K562 (cell line): ENCODE data around the gene EPHB6. TPM values are rescaled to one million over a fixed set of nuclear protein-coding genes. Genes with fewer than 3 reads are reported as not detected.

Source experiments
- BMI1 ChIP-seq: fragments of 150-350 bp; IDR thresholded peaks from 2 replicates; pipeline ENCODE4 v1.6.1; 2014; ENCODE audit warnings: low read length
- ELF4 ChIP-seq: fragments of 450-650 bp; formaldehyde crosslinking; IDR thresholded peaks from 2 replicates; pipeline ENCODE4 v1.4.0; 2022; ENCODE audit warnings: missing genetic modification characterization
- ETV1 ChIP-seq: fragments of 450-650 bp; conservative IDR thresholded peaks from 2 replicates; pipeline ENCODE4 v1.6.1; 2016; ENCODE audit warnings: missing genetic modification characterization, control low read depth, low read depth, missing compliant biosample characterization
- FOSL1 ChIP-seq: fragments of 200-800 bp; sonication (Bioruptor generic); conservative IDR thresholded peaks from 2 replicates; pipeline ENCODE4 v1.6.1; 2016; ENCODE audit warnings: missing genetic modification characterization, missing compliant biosample characterization
- HINFP ChIP-seq: fragments of 450-650 bp; conservative IDR thresholded peaks from 2 replicates; pipeline ENCODE4 v1.6.1; 2016; ENCODE audit warnings: missing genetic modification characterization, low read depth, mild to moderate bottlenecking, control low read depth, missing compliant biosample characterization
- HSF4 ChIP-seq: fragments of 250-450 bp; sonication (Bioruptor Pico); IDR thresholded peaks from 2 replicates; pipeline ENCODE4 v2.1.2; 2022; ENCODE audit warnings: mild to moderate bottlenecking, moderate library complexity, borderline replicate concordance
- RNF2 ChIP-seq: sonication (generic); IDR thresholded peaks from 2 replicates; pipeline ENCODE4 v1.6.1; 2016
- SMARCA4 ChIP-seq: fragments of 450-650 bp; IDR thresholded peaks from 2 replicates; pipeline ENCODE4 v1.6.1; 2016
- SOX6 ChIP-seq: fragments of 450-650 bp; IDR thresholded peaks from 2 replicates; pipeline ENCODE4 v1.6.1; 2014; ENCODE audit warnings: mild to moderate bottlenecking
- SREBF2 ChIP-seq: sonication (generic); formaldehyde crosslinking; IDR thresholded peaks from 2 replicates; pipeline ENCODE4 v1.4.0; 2020; ENCODE audit warnings: mild to moderate bottlenecking, missing genetic modification reagents
- TCF3 ChIP-seq: sonication (generic); formaldehyde crosslinking; IDR thresholded peaks from 2 replicates; pipeline ENCODE4 v1.4.0; 2020; ENCODE audit warnings: mild to moderate bottlenecking, missing genetic modification reagents
- ZNF347 ChIP-seq: fragments of 450-650 bp; formaldehyde crosslinking; IDR thresholded peaks from 2 replicates; pipeline ENCODE4 v1.4.0; 2020; ENCODE audit warnings: low read depth, mild to moderate bottlenecking, moderate library complexity
- ZNF609 ChIP-seq: sonication (generic); formaldehyde crosslinking; IDR thresholded peaks from 2 replicates; pipeline ENCODE4 v1.8.1; 2023; ENCODE audit warnings: missing genetic modification reagents, mild to moderate bottlenecking, borderline replicate concordance
- polyA plus RNA-seq, 8 experiments: library from polyadenylated mRNA; depleted of rRNA in 4 of 8; stranded (reverse) in 5 of 8; unstranded in 3 of 8; fragments of >200 nt; fragmentation: Nextera tagmentation in 2 of 8; fragmentation: Illumina TruSeq in 1 of 8; extraction: Ambion mirVana in 2 of 8; extraction: Trizol in 1 of 8; gene quantifications; 2 replicates each; pipeline versions ENCODE4 v1.2.1 to v1.2.3, GENCODE V29; 2011 to 2014; ENCODE audit warnings: inconsistent platforms in 1 of 8, missing spikeins in 1 of 8
- total RNA-seq, 7 experiments: library from RNA; depleted of rRNA in 6 of 7; stranded (reverse); fragments of >200 nt in 6 of 7; fragmentation: Illumina TruSeq in 2 of 7; extraction: Trizol in 2 of 7; gene quantifications; 2 replicates each; pipeline versions ENCODE4 v1.2.1 to v1.2.3, GENCODE V29; 2011 to 2021; ENCODE audit warnings: low replicate concordance in 1 of 7
- TF ChIP-seq, protein P1 (sequence below), 3 experiments: IDR thresholded peaks in 2 of 3; conservative IDR thresholded peaks in 1 of 3; 2 replicates each; pipeline ENCODE4 v1.5.1; 2011 to 2012; ENCODE audit warnings: low read length in 3 of 3, mild to moderate bottlenecking in 3 of 3, control low read depth in 2 of 3, improper control_type of control experiment in 1 of 3, inconsistent platforms in 1 of 3, low read depth in 1 of 3, mixed read lengths in 1 of 3, moderate library complexity in 1 of 3; ENCODE audit not compliant: insufficient read depth in 2 of 3
- TF ChIP-seq, protein P2 (sequence below), 3 experiments: fragments of 200-800 bp in 1 of 3; fragments of 250-450 bp in 1 of 3; fragments of 450-650 bp in 1 of 3; sonication (Bioruptor Pico) in 1 of 3; sonication (Bioruptor generic) in 1 of 3; formaldehyde crosslinking in 1 of 3; IDR thresholded peaks; 2 replicates each; pipeline versions ENCODE4 v1.6.1 to v1.8.0; 2016 to 2022; ENCODE audit warnings: mild to moderate bottlenecking in 2 of 3, missing genetic modification characterization in 2 of 3, missing compliant biosample characterization in 1 of 3, moderate library complexity in 1 of 3

Gene EPHB6
- total and polyA plus RNA-seq, 9 of the 15 experiments (the other 6 are each of a cell fraction or from before 2014, with no cell fraction given): 1.4 to 123 (median 7.6) TPM

- TF ChIP-seq ZNF609 (CRISPR knock-in tag): no peak
- TF ChIP-seq, protein P1, sequence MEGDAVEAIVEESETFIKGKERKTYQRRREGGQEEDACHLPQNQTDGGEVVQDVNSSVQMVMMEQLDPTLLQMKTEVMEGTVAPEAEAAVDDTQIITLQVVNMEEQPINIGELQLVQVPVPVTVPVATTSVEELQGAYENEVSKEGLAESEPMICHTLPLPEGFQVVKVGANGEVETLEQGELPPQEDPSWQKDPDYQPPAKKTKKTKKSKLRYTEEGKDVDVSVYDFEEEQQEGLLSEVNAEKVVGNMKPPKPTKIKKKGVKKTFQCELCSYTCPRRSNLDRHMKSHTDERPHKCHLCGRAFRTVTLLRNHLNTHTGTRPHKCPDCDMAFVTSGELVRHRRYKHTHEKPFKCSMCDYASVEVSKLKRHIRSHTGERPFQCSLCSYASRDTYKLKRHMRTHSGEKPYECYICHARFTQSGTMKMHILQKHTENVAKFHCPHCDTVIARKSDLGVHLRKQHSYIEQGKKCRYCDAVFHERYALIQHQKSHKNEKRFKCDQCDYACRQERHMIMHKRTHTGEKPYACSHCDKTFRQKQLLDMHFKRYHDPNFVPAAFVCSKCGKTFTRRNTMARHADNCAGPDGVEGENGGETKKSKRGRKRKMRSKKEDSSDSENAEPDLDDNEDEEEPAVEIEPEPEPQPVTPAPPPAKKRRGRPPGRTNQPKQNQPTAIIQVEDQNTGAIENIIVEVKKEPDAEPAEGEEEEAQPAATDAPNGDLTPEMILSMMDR (IDR thresholded peaks at IDR 0.05 in 2 of 3, conservative IDR thresholded peaks at IDR 0.05 in 1 of 3; ENCODE audit: insufficient read depth in 2 of 3, low read depth in 1 of 3, low read length in 3 of 3): no peak
- no peak for TF ChIP-seq ELF4 (CRISPR knock-in tag)
- no peak for TF ChIP-seq SREBF2
- peak; percentile 49 for TF ChIP-seq TCF3 (CRISPR knock-in tag)
- no peak for TF ChIP-seq HSF4
- TF ChIP-seq ETV1 (tag): no peak
- TF ChIP-seq, protein P2, sequence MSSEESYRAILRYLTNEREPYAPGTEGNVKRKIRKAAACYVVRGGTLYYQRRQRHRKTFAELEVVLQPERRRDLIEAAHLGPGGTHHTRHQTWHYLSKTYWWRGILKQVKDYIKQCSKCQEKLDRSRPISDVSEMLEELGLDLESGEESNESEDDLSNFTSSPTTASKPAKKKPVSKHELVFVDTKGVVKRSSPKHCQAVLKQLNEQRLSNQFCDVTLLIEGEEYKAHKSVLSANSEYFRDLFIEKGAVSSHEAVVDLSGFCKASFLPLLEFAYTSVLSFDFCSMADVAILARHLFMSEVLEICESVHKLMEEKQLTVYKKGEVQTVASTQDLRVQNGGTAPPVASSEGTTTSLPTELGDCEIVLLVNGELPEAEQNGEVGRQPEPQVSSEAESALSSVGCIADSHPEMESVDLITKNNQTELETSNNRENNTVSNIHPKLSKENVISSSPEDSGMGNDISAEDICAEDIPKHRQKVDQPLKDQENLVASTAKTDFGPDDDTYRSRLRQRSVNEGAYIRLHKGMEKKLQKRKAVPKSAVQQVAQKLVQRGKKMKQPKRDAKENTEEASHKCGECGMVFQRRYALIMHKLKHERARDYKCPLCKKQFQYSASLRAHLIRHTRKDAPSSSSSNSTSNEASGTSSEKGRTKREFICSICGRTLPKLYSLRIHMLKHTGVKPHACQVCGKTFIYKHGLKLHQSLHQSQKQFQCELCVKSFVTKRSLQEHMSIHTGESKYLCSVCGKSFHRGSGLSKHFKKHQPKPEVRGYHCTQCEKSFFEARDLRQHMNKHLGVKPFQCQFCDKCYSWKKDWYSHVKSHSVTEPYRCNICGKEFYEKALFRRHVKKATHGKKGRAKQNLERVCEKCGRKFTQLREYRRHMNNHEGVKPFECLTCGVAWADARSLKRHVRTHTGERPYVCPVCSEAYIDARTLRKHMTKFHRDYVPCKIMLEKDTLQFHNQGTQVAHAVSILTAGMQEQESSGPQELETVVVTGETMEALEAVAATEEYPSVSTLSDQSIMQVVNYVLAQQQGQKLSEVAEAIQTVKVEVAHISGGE (CRISPR knock-in tag; IDR thresholded peaks at IDR 0.05): no peak
- no peak for TF ChIP-seq BMI1
- TF ChIP-seq SMARCA4: no peak
- TF ChIP-seq FOSL1: peak; percentile 92
- TF ChIP-seq RNF2: no peak
- TF ChIP-seq SOX6: peak; percentile 80
- TF ChIP-seq ZNF347: no peak
- no peak for TF ChIP-seq HINFP (tag)
Measured at GRCh38 chr7:142842251-142842766, 12.6 kb upstream of the EPHB6 start (continued).
